ENCODE measurements around the gene MYL11.

The MYL11 gene

DNA sequence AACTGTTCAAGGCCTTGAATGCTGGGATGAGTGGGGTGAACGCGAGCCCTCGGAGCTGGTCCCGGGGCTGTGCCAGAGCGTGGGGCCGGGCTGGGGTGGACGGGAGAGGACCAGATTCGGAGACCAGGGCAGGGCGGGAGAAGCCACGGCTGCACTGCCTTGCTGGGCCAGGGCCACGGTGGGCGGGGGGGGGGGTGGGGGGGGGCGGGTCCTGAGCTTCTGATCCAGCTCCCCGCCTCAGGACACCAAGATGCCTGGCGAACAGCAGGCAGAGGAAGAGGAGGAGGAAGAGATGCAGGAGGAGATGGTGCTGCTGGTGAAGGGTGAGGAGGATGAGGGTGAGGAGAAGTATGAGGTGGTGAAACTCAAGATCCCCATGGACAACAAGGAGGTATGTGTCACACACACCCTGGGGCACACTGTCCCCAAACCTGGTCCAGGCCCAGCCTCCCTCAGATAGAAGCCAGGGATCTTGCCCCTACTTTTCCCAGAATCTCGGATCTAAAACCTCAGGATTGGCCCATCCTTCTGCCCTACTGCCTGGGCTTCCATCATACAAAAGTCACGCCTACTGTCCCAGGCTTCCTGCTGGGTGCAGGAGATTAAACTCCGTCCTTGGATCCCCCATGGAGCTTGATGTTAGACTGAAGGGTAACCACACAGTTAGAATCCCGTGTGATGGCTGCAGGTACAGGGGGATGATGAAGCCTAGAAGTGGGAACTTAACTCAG lies 33.4 kb downstream of the MYL11 start:
- TF ChIP-seq, protein P1, sequence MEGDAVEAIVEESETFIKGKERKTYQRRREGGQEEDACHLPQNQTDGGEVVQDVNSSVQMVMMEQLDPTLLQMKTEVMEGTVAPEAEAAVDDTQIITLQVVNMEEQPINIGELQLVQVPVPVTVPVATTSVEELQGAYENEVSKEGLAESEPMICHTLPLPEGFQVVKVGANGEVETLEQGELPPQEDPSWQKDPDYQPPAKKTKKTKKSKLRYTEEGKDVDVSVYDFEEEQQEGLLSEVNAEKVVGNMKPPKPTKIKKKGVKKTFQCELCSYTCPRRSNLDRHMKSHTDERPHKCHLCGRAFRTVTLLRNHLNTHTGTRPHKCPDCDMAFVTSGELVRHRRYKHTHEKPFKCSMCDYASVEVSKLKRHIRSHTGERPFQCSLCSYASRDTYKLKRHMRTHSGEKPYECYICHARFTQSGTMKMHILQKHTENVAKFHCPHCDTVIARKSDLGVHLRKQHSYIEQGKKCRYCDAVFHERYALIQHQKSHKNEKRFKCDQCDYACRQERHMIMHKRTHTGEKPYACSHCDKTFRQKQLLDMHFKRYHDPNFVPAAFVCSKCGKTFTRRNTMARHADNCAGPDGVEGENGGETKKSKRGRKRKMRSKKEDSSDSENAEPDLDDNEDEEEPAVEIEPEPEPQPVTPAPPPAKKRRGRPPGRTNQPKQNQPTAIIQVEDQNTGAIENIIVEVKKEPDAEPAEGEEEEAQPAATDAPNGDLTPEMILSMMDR (IDR thresholded peaks at IDR 0.05; ENCODE audit: extremely low read depth, insufficient read depth, missing control alignments): no peak
- in situ Hi-C loops (cut with MboI; ENCODE audit: low pct_unique_long_range_greater_than_20kb, low sequenced_read_pairs, unreplicated experiment): loop anchor here (25.0 kb wide), 1 partner anchor 296 kb away; the partner anchor contains the start of genes GDPD3 and MAPK3
- peak; percentile 39 for DNase-seq (ENCODE audit: low spot score)

DNA sequence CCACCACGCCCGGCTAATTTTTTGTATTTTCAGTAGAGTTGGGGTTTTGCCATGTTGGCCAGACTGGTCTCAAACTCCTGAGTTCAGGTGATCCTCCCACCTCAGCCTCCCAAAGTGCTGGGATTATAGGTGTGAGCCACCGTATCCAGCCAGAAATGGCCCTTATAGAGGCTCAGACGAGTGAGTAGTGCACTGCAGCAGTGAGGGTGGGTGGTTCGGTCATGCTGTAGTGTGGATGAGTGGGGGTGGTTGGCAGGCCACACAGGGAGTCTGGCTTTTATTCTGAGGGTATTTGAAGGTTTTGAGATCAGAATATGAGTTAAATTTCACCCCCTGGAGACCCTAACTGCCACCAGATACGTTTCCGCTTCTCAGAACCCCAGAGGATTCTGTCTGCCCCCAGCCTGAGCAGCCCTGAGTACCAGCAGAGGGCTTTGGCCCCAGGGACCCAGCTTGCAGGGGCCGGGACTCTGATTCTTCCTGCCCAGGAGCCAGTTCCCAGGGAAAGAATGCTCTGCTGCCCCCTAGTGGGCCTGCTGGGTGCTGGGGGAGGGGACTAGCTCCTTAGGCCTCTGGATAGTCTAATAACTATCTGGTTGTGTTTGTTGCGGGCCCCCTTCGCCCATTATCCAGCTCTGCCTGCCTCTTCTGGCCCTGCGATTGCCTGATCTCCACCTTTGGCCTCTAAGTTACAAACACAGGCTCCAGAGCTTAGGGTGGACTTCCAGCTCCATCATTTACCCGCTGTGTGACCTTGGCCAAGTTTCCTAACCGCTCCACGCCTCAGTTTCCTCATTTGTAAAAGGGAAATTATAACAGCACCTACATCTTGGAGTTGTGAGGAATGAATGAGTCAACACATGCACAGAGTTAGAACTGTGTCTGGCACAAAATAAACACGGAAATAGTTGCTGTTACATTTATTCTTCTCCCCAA lies 34.8 kb downstream of the MYL11 start:
- DNase-seq (ENCODE audit: low spot score): peak; percentile 87
- TF ChIP-seq, protein P1 (IDR thresholded peaks at IDR 0.05; ENCODE audit: extremely low read depth, insufficient read depth, missing control alignments): peak; percentile 92
- in situ Hi-C loops (cut with MboI; ENCODE audit: low pct_unique_long_range_greater_than_20kb, low sequenced_read_pairs, unreplicated experiment): loop anchor here (25.0 kb wide), 1 partner anchor 297 kb away; the partner anchor contains the start of genes GDPD3 and MAPK3

DNA sequence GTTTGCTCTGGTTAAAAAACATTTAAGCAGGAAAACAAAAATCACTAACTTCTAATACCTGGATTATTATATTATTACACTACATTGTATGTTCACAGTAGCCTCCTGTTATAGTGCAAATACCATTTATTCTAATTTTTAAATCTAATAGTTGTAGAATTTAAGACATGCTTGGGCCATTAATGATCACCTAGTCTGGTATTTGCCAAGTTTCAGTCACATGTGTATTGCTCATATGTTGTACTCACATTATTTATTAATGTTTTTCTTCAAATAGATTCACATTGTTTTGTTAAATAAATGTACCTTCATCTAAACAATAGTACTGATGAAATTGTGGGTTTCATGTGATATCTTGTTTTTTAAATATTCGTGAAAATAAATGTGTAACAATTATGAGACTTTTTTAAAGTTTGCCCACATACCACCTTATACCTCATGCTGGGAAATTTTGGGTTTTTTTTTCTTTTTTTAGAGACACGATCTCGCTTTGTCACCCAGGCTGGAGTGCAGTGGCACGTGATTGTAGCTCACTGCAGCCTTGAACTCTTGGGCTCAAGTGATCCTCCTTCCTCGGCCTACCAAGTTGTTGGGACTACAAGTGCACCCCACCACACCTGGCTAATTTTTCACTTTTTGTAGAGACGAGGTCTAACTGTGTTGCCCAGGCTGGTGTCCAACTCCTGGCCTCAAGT lies 38.7 kb downstream of the MYL11 start:
- DNase-seq (ENCODE audit: low spot score): no peak
- in situ Hi-C loops (cut with MboI; ENCODE audit: low pct_unique_long_range_greater_than_20kb, low sequenced_read_pairs, unreplicated experiment): loop anchor here (25.0 kb wide), 1 partner anchor 301 kb away; the partner anchor contains the start of genes GDPD3 and MAPK3
- TF ChIP-seq, protein P1 (IDR thresholded peaks at IDR 0.05; ENCODE audit: extremely low read depth, insufficient read depth, missing control alignments): no peak

DNA sequence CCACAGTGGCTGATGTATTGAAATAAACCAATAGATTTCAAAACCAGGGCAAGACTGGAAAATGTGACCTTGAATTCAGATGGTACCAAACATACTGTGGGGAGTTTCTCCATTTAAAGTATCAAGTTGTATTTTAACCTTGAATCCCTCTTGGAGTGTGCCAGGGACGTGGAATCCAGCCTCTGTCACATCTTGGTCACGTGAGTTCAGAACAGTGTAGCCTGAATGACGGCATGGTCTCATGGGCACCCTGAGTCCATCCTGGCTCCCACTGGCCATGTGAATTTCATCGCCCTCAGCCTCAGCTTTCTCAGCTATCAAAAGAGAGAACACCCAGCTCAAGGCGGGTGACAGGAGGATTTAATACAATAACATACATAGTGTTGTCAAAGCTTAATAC lies 39.6 kb downstream of the MYL11 start:
- no peak for DNase-seq (ENCODE audit: low spot score)
- TF ChIP-seq, protein P1 (IDR thresholded peaks at IDR 0.05; ENCODE audit: extremely low read depth, insufficient read depth, missing control alignments): no peak
- in situ Hi-C loops (cut with MboI; ENCODE audit: low pct_unique_long_range_greater_than_20kb, low sequenced_read_pairs, unreplicated experiment): loop anchor here (25.0 kb wide), 1 partner anchor 302 kb away; the partner anchor contains the start of genes GDPD3 and MAPK3

DNA sequence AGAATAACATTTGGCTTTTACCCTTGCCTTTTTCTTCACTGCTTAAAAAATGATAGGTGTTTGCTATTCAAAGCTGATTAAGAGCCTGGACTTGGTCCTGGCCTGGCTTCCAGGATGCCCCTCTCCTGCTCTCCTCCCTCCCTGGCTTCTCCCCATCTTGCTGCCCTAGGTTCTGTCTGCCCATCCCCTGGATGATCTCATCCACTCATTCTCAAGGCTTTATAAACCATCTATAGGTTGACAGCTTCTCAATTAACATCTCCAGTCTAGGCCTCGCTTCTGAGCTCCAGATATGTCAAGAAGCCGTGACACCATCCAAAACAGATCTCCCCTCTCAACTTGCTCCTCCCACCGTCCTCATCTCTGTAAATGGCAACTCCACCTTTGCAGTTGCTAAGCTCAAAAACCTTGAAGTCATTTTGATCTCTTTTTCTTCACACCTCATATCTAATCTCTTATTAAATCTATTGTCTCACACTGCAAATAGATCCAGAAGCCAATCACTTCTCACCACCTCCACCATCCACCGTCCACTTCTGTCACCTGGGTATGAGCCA lies 41.5 kb downstream of the MYL11 start:
- TF ChIP-seq, protein P1 (IDR thresholded peaks at IDR 0.05; ENCODE audit: extremely low read depth, insufficient read depth, missing control alignments): no peak
- in situ Hi-C loops (cut with MboI; ENCODE audit: low pct_unique_long_range_greater_than_20kb, low sequenced_read_pairs, unreplicated experiment): loop anchor here (25.0 kb wide), 1 partner anchor 304 kb away; the partner anchor contains the start of genes GDPD3 and MAPK3

More for the DNA sequence above, 41.5 kb downstream of the MYL11 start:
- DNase-seq (ENCODE audit: low spot score): no peak

Data from GM13977 (cell line).